ENCODE measurements around the gene TMTC1. TPM values are rescaled to one million over a fixed set of nuclear protein-coding genes. Genes with fewer than 3 reads are reported as not detected.

Gene TMTC1
- polyA plus RNA-seq, 1 donor (not counting 4 experiments of a cell fraction or from before 2014, with no cell fraction given) = 3.7 TPM

DNA sequence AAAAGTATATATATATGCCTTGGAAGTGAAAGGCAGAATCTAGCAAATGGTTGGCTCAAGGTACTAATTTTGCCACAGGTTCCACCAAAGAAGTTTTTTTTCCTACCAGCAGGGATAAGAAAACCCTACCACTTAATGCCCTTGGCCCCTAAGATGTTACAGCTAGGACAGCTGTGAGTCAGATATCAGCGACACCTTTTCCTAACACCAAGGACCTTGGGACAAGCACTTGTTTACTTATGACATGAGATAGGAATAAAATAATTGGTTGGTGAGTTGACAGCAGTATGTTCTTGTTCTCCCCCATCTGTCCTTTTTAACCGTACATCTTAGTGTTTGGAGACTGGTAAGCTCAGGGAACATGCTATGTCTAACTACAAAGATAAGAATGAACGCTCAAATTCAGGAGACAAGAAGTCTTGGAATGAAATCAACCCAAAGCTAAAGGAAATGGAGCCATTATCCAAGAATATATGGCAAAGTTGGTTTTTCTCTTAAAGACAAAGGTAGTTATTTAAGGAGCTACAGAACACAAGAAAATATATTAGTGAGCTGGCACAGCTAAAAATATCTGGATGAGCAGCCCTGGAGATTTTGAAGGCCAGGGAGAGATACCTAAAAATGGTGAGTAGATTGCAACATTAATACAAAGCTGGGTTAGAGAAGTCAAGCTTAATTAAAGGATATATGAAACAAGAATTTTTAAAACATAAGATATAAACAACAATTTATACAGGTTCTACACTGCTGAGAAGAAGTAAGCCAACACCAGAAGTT lies 126.8 kb downstream of the TMTC1 start:
- no peak for DNase-seq (ENCODE audit: low read depth, low spot score)
- Histone ChIP-seq H3K27me3 (ENCODE audit: control insufficient read depth, extremely low read depth, insufficient read depth, low read length) (no peaks in the 10 kb centered on the region), H3K4me1 (ENCODE audit: control insufficient read depth, extremely low read depth, insufficient read depth, low read length) (no peaks in the 10 kb centered on the region), H3K27ac (ENCODE audit: control insufficient read depth, insufficient read depth, low read length) (no peak overlapping the region), H3K9me3 (ENCODE audit: control insufficient read depth, low read depth, low read length) (no peaks in the 10 kb centered on the region), H3K4me2 (ENCODE audit: control insufficient read depth, extremely low read depth, insufficient read depth, low read depth, low read length) (no peak overlapping the region), H3K4me3 (ENCODE audit: control insufficient read depth in 2 of 3, extremely low read depth in 1 of 3, insufficient read depth in 2 of 3, low read depth in 1 of 3, low read length in 3 of 3) (no peak overlapping the region), H4K20me1 (ENCODE audit: control insufficient read depth, extremely low read depth, insufficient read depth, low read length) (no peaks in the 10 kb centered on the region), H3K36me3 (ENCODE audit: control insufficient read depth in 2 of 2, extremely low read depth in 1 of 2, insufficient read depth in 2 of 2, low read length in 2 of 2) (no peaks in the 10 kb centered on the region), H2AFZ (ENCODE audit: control insufficient read depth, low read length) (no peak overlapping the region), H3K9ac (ENCODE audit: control insufficient read depth, extremely low read depth, insufficient read depth, low read length) (no peak overlapping the region), H3K79me2 (ENCODE audit: control insufficient read depth, insufficient read depth, low read length) (no peaks in the 10 kb centered on the region), H3K9me1 (ENCODE audit: control insufficient read depth, extremely low read depth, insufficient read depth, low read length) (no peaks in the 10 kb centered on the region)
- TF ChIP-seq CTCF (optimal IDR thresholded peaks at IDR 0.05 in 1 of 3, IDR thresholded peaks at IDR 0.05 in 1 of 3, conservative IDR thresholded peaks at IDR 0.05 in 1 of 3; ENCODE audit: extremely low read depth in 1 of 3, insufficient read depth in 2 of 3, low read length in 3 of 3) (no peak), EZH2 (IDR thresholded peaks at IDR 0.05; ENCODE audit: low read length) (no peak)
- FAIRE-seq = no peak
- dilution Hi-C loops (cut with MboI; ENCODE audit: extremely low pct_ligation_motif_present, low sequenced_read_pairs) = no loop called here

DNA sequence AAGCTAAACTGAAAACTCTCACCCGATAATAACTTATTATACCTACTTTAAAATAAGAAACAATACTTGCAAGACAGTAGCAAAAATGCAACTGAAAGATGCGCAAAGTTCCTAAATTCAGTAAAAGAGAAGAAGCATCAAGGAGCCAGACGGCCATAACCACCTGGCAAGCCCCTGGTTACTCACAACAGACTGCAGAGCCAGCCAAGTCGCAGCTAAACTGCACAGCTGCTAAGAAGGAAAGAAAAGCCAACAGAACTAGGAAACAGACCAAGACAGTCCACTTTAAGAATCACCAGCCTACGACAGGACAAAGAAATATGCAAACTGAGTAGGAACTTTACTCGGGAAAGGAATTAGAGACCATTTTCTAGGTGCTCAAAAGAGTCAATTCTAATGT lies 127.9 kb downstream of the TMTC1 start:
- Histone ChIP-seq H3K9me1 (ENCODE audit: control insufficient read depth, extremely low read depth, insufficient read depth, low read length) (no peaks in the 10 kb centered on the region), H2AFZ (ENCODE audit: control insufficient read depth, low read length) (no peak overlapping the region), H3K27ac (ENCODE audit: control insufficient read depth, insufficient read depth, low read length) (no peak overlapping the region), H3K4me1 (ENCODE audit: control insufficient read depth, extremely low read depth, insufficient read depth, low read length) (no peaks in the 10 kb centered on the region), H3K4me3 (ENCODE audit: control insufficient read depth in 2 of 3, extremely low read depth in 1 of 3, insufficient read depth in 2 of 3, low read depth in 1 of 3, low read length in 3 of 3) (no peak overlapping the region), H3K9ac (ENCODE audit: control insufficient read depth, extremely low read depth, insufficient read depth, low read length) (no peak overlapping the region), H4K20me1 (ENCODE audit: control insufficient read depth, extremely low read depth, insufficient read depth, low read length) (no peaks in the 10 kb centered on the region), H3K9me3 (ENCODE audit: control insufficient read depth, low read depth, low read length) (no peaks in the 10 kb centered on the region), H3K27me3 (ENCODE audit: control insufficient read depth, extremely low read depth, insufficient read depth, low read length) (no peaks in the 10 kb centered on the region), H3K79me2 (ENCODE audit: control insufficient read depth, insufficient read depth, low read length) (no peaks in the 10 kb centered on the region), H3K36me3 (ENCODE audit: control insufficient read depth in 2 of 2, extremely low read depth in 1 of 2, insufficient read depth in 2 of 2, low read length in 2 of 2) (no peaks in the 10 kb centered on the region), H3K4me2 (ENCODE audit: control insufficient read depth, extremely low read depth, insufficient read depth, low read depth, low read length) (no peak overlapping the region)
- DNase-seq (ENCODE audit: low read depth, low spot score) = no peak
- dilution Hi-C loops (cut with MboI; ENCODE audit: extremely low pct_ligation_motif_present, low sequenced_read_pairs) = no loop called here
- FAIRE-seq = no peak
- no peak for TF ChIP-seq EZH2 (IDR thresholded peaks at IDR 0.05; ENCODE audit: low read length)
- TF ChIP-seq CTCF (optimal IDR thresholded peaks at IDR 0.05 in 1 of 3, IDR thresholded peaks at IDR 0.05 in 1 of 3, conservative IDR thresholded peaks at IDR 0.05 in 1 of 3; ENCODE audit: extremely low read depth in 1 of 3, insufficient read depth in 2 of 3, low read length in 3 of 3) = no peak
